Body of pancreas (tissue), 4 donors: ENCODE data around the gene ATXN10. TPM values are rescaled to one million over a fixed set of nuclear protein-coding genes. Genes with fewer than 3 reads are reported as not detected.

Experiments used
- ATAC-seq: fragments of 150-250 bp; one replicate; pipeline ENCODE4 v1.9.1; 2016
- DNase-seq, 4 donors: peaks; one replicate each; pipeline ENCODE4 v3.0.0-alpha.2; 2019
- H3K27ac ChIP-seq, 4 donors: fragments of 200-600 bp; sonication (generic); 1 replicate in 3 of 4; 2 replicates in 1 of 4; pipeline versions ENCODE4 v1.5.1 to v1.6.1; 2016 to 2019; ENCODE audit warnings: mild to moderate bottlenecking in 1 of 4, mixed read lengths in 1 of 4, moderate library complexity in 1 of 4
- H3K27me3 ChIP-seq, 2 donors: fragments of 200-600 bp; sonication (generic); one replicate each; pipeline ENCODE4 v1.6.0; 2016; ENCODE audit warnings: mild to moderate bottlenecking in 1 of 2
- H3K36me3 ChIP-seq, 2 donors: fragments of 200-600 bp; sonication (generic); replicated peaks in 1 of 2; 2 replicates each; pipeline ENCODE4 v1.5.1; 2016; ENCODE audit warnings: low read depth in 2 of 2; ENCODE audit not compliant: insufficient read depth in 1 of 2
- H3K4me1 ChIP-seq: fragments of 200-600 bp; sonication (generic); one replicate; pipeline ENCODE4 v1.6.0; 2016
- H3K4me3 ChIP-seq, 2 donors: fragments of 200-600 bp; sonication (generic); 1 replicate in 1 of 2; 2 replicates in 1 of 2; pipeline ENCODE4 v1.5.1; 2016 to 2019
- H3K9me3 ChIP-seq, 3 donors: fragments of 200-600 bp; sonication (generic); 1 replicate in 2 of 3; 2 replicates in 1 of 3; pipeline ENCODE4 v1.5.1; 2016
- POLR2A ChIP-seq, 3 donors: fragments of 450-650 bp; IDR thresholded peaks; one replicate each; pipeline ENCODE4 v1.6.1; 2016; ENCODE audit warnings: antibody characterized with exemption in 3 of 3, mild to moderate bottlenecking in 2 of 3
- WGBS, 2 donors: methylation state at CpG; one replicate each; pipeline ENCODE4 v1.1.5; 2017; 5-methylcytosine and 5-hydroxymethylcytosine counted together
- intact Hi-C: fragments of 100-400 bp; cut with DNase I; formaldehyde crosslinking; loops from one replicate; pipeline ENCODE4 v1.15.1; 2023
- total RNA-seq, 2 donors: library from RNA; depleted of rRNA; stranded (reverse); fragments of >200 nt; gene quantifications; one replicate each; pipeline ENCODE4 v1.1.0, GENCODE V29; 2016
- TF ChIP-seq, protein P1 (sequence below), 7 experiments: fragments of 450-650 bp in 4 of 7; fragments of 200-600 bp in 3 of 7; sonication (generic) in 3 of 7; IDR thresholded peaks; one replicate each; pipeline ENCODE4 v1.5.1; 2016 to 2019; ENCODE audit warnings: antibody characterized with exemption in 7 of 7

ATXN10 gene
- total RNA-seq, 2 donors from 2014 or later = 61.6 to 69.8 TPM

DNA sequence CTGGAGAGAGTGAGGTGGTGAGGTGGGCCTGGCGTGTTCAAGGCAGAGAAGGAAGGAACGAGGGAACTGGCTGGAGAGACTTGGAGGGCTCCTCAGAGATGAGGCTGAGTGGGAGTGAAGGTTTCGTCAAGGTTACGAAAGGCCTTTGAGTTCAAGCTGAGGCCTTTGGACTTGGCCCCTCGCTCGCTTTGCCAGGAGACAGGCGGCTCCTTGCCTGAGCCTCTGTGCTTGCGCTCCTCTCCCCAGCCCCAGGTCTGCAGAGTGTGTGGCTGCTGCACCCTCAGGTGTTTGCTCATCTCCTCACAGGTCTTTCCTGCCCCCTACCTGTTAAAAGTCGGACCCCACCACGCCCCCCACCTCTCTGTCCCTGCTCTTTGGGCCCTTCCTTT, 91.6 kb downstream of the ATXN10 start:
- 92 to 97% methylated on average over 9 to 10 of the region's 10 CpGs for WGBS, 2 donors
- H3K4me3 ChIP-seq = no peak overlapping the region
- DNase-seq = no peak
- intact Hi-C loops = no loop called here
- no peaks in the 10 kb centered on the region for H3K36me3 ChIP-seq
- H3K9me3 ChIP-seq = no peaks in the 10 kb centered on the region
- no peaks in the 10 kb centered on the region for H3K27me3 ChIP-seq
- TF ChIP-seq, protein P1, sequence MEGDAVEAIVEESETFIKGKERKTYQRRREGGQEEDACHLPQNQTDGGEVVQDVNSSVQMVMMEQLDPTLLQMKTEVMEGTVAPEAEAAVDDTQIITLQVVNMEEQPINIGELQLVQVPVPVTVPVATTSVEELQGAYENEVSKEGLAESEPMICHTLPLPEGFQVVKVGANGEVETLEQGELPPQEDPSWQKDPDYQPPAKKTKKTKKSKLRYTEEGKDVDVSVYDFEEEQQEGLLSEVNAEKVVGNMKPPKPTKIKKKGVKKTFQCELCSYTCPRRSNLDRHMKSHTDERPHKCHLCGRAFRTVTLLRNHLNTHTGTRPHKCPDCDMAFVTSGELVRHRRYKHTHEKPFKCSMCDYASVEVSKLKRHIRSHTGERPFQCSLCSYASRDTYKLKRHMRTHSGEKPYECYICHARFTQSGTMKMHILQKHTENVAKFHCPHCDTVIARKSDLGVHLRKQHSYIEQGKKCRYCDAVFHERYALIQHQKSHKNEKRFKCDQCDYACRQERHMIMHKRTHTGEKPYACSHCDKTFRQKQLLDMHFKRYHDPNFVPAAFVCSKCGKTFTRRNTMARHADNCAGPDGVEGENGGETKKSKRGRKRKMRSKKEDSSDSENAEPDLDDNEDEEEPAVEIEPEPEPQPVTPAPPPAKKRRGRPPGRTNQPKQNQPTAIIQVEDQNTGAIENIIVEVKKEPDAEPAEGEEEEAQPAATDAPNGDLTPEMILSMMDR (IDR thresholded peaks at IDR 0.05) = no peak
- no peak for TF ChIP-seq POLR2A (IDR thresholded peaks at IDR 0.05)
- no peaks in the 10 kb centered on the region for H3K4me1 ChIP-seq
- H3K27ac ChIP-seq = no peak overlapping the region
- no peak for ATAC-seq

DNA sequence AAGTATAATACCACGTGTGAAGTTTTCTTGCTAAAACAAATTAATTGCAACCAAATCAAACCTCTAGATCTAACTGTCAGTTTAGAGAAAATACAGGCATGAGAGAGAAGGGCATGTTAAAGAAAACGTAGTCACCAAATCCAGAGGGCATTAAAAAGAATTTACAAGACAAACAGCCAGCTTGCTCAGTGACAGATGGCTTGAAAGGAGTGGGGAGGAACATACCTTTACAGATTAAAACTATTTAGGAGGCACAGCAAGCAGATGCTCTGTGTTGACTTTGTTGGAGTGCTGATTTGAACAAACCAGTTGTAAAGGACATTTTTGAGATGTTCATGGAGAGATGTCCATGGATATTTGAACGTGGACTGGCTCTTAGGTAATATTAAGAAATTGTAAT, 96.9 kb downstream of the ATXN10 start:
- H3K27ac ChIP-seq = no peak overlapping the region
- no peaks in the 10 kb centered on the region for H3K27me3 ChIP-seq
- no peaks in the 10 kb centered on the region for H3K4me1 ChIP-seq
- intact Hi-C loops = no loop called here
- no peak overlapping the region for H3K4me3 ChIP-seq
- ATAC-seq (no peak), DNase-seq (no peak)
- TF ChIP-seq POLR2A (IDR thresholded peaks at IDR 0.05) = no peak
- TF ChIP-seq, protein P1 (IDR thresholded peaks at IDR 0.05) = no peak
- H3K36me3 ChIP-seq = no peaks in the 10 kb centered on the region
- no peaks in the 10 kb centered on the region for H3K9me3 ChIP-seq
- 85 to 95% methylated on average over 3 of the region's 3 CpGs for WGBS, 2 donors

DNA sequence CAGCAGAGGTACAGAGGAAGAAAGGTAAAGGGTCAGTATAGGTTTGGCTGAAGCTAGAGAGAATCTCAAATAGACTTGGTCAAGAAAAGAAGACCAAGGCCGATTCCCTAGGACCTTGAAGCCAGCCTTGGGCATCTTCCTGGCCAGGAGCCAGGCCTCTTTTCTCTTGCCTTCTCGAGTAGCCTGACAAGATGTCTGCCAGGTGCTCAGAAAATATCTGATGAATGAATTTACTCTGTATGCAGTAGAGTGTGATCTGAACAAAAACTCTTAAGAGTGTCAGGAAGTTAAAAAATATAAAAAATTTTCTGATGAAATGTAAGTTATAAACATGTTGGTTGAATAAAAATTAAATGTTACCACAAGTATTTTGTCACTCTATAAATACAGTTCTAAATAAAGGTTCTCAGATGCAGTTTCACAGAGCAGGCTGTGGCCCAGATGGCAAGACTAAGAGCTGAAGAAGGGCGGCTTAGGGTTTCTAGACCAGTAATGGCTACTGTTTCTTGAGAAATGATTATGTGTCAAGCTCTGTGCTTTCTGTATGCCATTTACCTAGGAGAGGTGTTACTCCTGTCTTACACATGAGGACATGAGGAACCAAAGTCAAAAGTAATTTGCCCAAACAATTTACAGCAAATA, 98.1 kb downstream of the ATXN10 start:
- Histone ChIP-seq H3K27me3 (no peaks in the 10 kb centered on the region), H3K9me3 (no peaks in the 10 kb centered on the region), H3K4me3 (no peak overlapping the region), H3K4me1 (no peaks in the 10 kb centered on the region), H3K36me3 (no peaks in the 10 kb centered on the region), H3K27ac (no peak overlapping the region)
- no peak for TF ChIP-seq POLR2A (IDR thresholded peaks at IDR 0.05)
- TF ChIP-seq, protein P1 (IDR thresholded peaks at IDR 0.05) = no peak
- no peak for ATAC-seq
- 78 to 89% methylated on average over 3 of the region's 3 CpGs for WGBS, 2 donors
- no peak for DNase-seq
- intact Hi-C loops = no loop called here

DNA sequence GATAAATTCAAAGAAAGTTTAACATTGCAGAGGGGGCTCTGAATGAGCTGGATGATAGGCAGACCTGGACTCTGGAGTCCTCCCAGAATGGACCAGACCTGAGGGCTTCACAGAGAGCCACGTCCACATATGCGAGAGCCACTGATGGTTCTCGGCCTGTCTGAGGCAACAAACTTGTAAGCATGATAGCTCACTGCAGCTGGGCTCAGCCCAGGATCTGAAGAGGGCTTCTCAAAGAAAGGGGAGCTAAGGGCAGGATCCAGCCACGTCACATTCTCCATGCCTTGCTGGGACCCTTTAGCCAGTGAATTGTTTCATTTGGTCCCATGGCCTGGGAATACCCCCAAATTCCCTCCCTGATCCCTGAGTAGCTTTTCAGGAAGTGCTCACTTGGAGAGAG, 98.9 kb downstream of the ATXN10 start:
- no peaks in the 10 kb centered on the region for H3K4me1 ChIP-seq
- WGBS, 2 donors = 75 to 95% methylated on average over 3 to 4 of the region's 4 CpGs
- H3K36me3 ChIP-seq = no peaks in the 10 kb centered on the region
- TF ChIP-seq POLR2A (IDR thresholded peaks at IDR 0.05) = no peak
- TF ChIP-seq, protein P1 (IDR thresholded peaks at IDR 0.05) = no peak
- H3K9me3 ChIP-seq = no peaks in the 10 kb centered on the region
- no peak overlapping the region for H3K27ac ChIP-seq
- ATAC-seq (no peak), DNase-seq (no peak)
- intact Hi-C loops = no loop called here
- no peaks in the 10 kb centered on the region for H3K27me3 ChIP-seq
- H3K4me3 ChIP-seq = no peak overlapping the region

DNA sequence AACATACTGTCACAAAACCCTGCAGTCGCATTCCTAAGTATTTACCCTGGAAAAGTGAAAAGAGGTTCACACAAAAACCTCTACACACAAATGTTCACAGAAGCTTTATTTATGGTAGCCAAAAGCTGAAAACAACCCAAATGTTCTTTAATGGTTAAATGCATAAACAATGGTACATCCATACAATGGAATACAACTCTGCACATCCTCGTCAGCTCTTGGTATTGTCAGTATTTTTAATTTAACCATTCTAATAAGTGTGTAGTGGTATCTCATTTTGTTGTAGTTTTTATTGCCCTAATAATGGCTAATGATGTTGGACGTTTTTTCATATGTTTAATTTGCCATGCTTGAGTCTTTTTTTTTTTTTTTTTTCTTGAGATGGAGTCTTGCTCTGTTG, 99.4 kb downstream of the ATXN10 start:
- WGBS, 2 donors = 94 to 95% methylated on average over 3 of the region's 3 CpGs

More for the DNA sequence above, 99.4 kb downstream of the ATXN10 start:
- ATAC-seq = no peak
- Histone ChIP-seq H3K4me3 (no peak overlapping the region), H3K27me3 (no peaks in the 10 kb centered on the region), H3K9me3 (no peaks in the 10 kb centered on the region), H3K27ac (no peak overlapping the region), H3K36me3 (no peaks in the 10 kb centered on the region), H3K4me1 (no peaks in the 10 kb centered on the region)
- intact Hi-C loops = no loop called here
- TF ChIP-seq, protein P1 (IDR thresholded peaks at IDR 0.05) = no peak
- no peak for TF ChIP-seq POLR2A (IDR thresholded peaks at IDR 0.05)
- no peak for DNase-seq
